Activated B cell treated with CpG ODN at 0.5 μM for 24 hours (primary cell): ENCODE measurements around the gene TBC1D23. TPM values are rescaled to one million over a fixed set of nuclear protein-coding genes. Genes with fewer than 3 reads are reported as not detected.
"Not testable (repeated sequence)": the region's sequence is repeated elsewhere in the genome, so short reads cannot be mapped to it uniquely, and the experiment has no call there.

Source experiments
- ATAC-seq: fragments of 200-7000 bp; cut with Tn5 transposase; one replicate; pipeline ENCODE4 v1.10.0; 2021; ENCODE audit warnings: low read depth, mild to moderate bottlenecking, moderate library complexity
- CTCF ChIA-PET: fragments of 350-600 bp; sonication (Branson Sonifier 250); formaldehyde crosslinking; loops from one replicate; lab custom pipeline; 2021; ENCODE audit warnings: antibody characterized with exemption; lab: Charles Lee
- POLR2A ChIA-PET: fragments of 350-600 bp; sonication (Branson Sonifier 250); formaldehyde crosslinking; loops from one replicate; lab custom pipeline; 2021; ENCODE audit warnings: antibody characterized with exemption; lab: Charles Lee
- DNase-seq: peaks from one replicate; pipeline ENCODE4 v3.0.0; 2022
- H3K27ac Mint-ChIP-seq: one replicate; pipeline ENCODE4 v1.8.0; 2020; ENCODE audit warnings: mixed read lengths
- H3K27me3 Mint-ChIP-seq: one replicate; pipeline ENCODE4 v1.8.0; 2021; ENCODE audit warnings: mixed read lengths
- H3K36me3 Mint-ChIP-seq: one replicate; pipeline ENCODE4 v1.8.0; 2021; ENCODE audit warnings: low read depth, mixed read lengths
- H3K4me1 Mint-ChIP-seq: one replicate; pipeline ENCODE4 v1.8.0; 2021; ENCODE audit warnings: mixed read lengths
- H3K4me3 Mint-ChIP-seq: one replicate; pipeline ENCODE4 v1.8.0; 2020; ENCODE audit warnings: mild to moderate bottlenecking, mixed read lengths
- H3K9me3 Mint-ChIP-seq: one replicate; pipeline ENCODE4 v1.8.0; 2020; ENCODE audit warnings: mixed read lengths
- CTCF ChIP-seq: fragments of 200-600 bp; IDR thresholded peaks from one replicate; pipeline ENCODE4 v1.8.0; 2022; ENCODE audit warnings: antibody characterized with exemption, mild to moderate bottlenecking
- intact Hi-C: fragments of 100-400 bp; cut with micrococcal nuclease; formaldehyde crosslinking; loops from one replicate; pipeline ENCODE4 v1.15.1; 2024
- total RNA-seq: library from RNA; stranded (reverse); gene quantifications from 2 replicates; pipeline ENCODE4 v1.2.3, GENCODE V29; 2022

The TBC1D23 gene
- total RNA-seq, 1 donor from 2014 or later, result 27.2 TPM

GRCh38 chr3:100269001-100269400 lies 8.2 kb downstream of the TBC1D23 start:
- H3K9me3 Mint-ChIP-seq, result no peaks in the 10 kb centered on the region
- POLR2A ChIA-PET, result no interaction called here
- no peak for TF ChIP-seq CTCF
- no peak overlapping the region for H3K4me3 Mint-ChIP-seq
- ATAC-seq, result no peak
- H3K27ac Mint-ChIP-seq, result no peak overlapping the region
- intact Hi-C loops, result no loop called here
- no peaks in the 10 kb centered on the region for H3K27me3 Mint-ChIP-seq
- no peaks in the 10 kb centered on the region for H3K36me3 Mint-ChIP-seq
- DNase-seq, result no peak
- peaks cover 31% of the 10 kb centered on the region for H3K4me1 Mint-ChIP-seq
- CTCF ChIA-PET, result no interaction called here

- ChIA-PET POLR2A (no interaction called here), CTCF (no interaction called here)
- intact Hi-C loops, result loop anchor here (1.0 kb wide), 1 partner anchor 8 kb away; no protein-coding TSS in a partner anchor
- no peak for TF ChIP-seq CTCF
- no peaks in the 10 kb centered on the region for H3K9me3 Mint-ChIP-seq
- H3K4me1 Mint-ChIP-seq, result peaks cover 30% of the 10 kb centered on the region
- H3K36me3 Mint-ChIP-seq, result no peaks in the 10 kb centered on the region
- DNase-seq (no peak), ATAC-seq (no peak)
- H3K4me3 Mint-ChIP-seq, result no peak overlapping the region
- no peak overlapping the region for H3K27ac Mint-ChIP-seq
- no peaks in the 10 kb centered on the region for H3K27me3 Mint-ChIP-seq
Observed at GRCh38 chr3:100269410-100270214, 8.8 kb downstream of the TBC1D23 start.

- Mint-ChIP-seq H3K4me1 (peaks cover 28% of the 10 kb centered on the region), H3K27me3 (no peaks in the 10 kb centered on the region), H3K27ac (no peak overlapping the region), H3K4me3 (no peak overlapping the region), H3K36me3 (no peaks in the 10 kb centered on the region), H3K9me3 (no peaks in the 10 kb centered on the region)
- no peak for TF ChIP-seq CTCF
- ChIA-PET POLR2A (no interaction called here), CTCF (no interaction called here)
- intact Hi-C loops, result loop anchor here (1.0 kb wide), 1 partner anchor 9 kb away; no protein-coding TSS in a partner anchor
- no peak for DNase-seq
- no peak for ATAC-seq
Observed at GRCh38 chr3:100270215-100270583, 9.4 kb downstream of the TBC1D23 start.

GRCh38 chr3:100271522-100271921 lies 10.7 kb downstream of the TBC1D23 start:
- Mint-ChIP-seq H3K27me3 (no peaks in the 10 kb centered on the region), H3K27ac (no peak overlapping the region), H3K9me3 (no peaks in the 10 kb centered on the region), H3K4me3 (no peak overlapping the region), H3K4me1 (peaks cover 30% of the 10 kb centered on the region), H3K36me3 (no peaks in the 10 kb centered on the region)
- no peak for TF ChIP-seq CTCF
- POLR2A ChIA-PET, result no interaction called here
- CTCF ChIA-PET, result no interaction called here
- ATAC-seq, result no peak
- DNase-seq, result no peak
- intact Hi-C loops, result no loop called here

- POLR2A ChIA-PET, H3K36me3 Mint-ChIP-seq, DNase-seq, H3K9me3 Mint-ChIP-seq, H3K27me3 Mint-ChIP-seq, intact Hi-C loops, H3K4me3 Mint-ChIP-seq, H3K27ac Mint-ChIP-seq, CTCF ChIA-PET, ATAC-seq: not testable (repeated sequence)
- H3K4me1 Mint-ChIP-seq, result peaks cover 30% of the 10 kb centered on the region
Observed at GRCh38 chr3:100272797-100273611, 12.2 kb downstream of the TBC1D23 start.
